ENCODE data around the gene ADORA2A. TPM values are rescaled to one million over a fixed set of nuclear protein-coding genes. Genes with fewer than 3 reads are reported as not detected.

The ADORA2A gene
- total RNA-seq, 1 experiment from 2014 or later = 0.96 TPM

- Mint-ChIP-seq H3K9me3 (ENCODE audit: unreplicated experiment) (no peaks in the 10 kb centered on the region), H3K4me1 (ENCODE audit: insufficient read depth, unreplicated experiment) (peaks cover 9% of the 10 kb centered on the region), H3K27me3 (ENCODE audit: insufficient read depth, unreplicated experiment) (no peaks in the 10 kb centered on the region), H3K27ac (ENCODE audit: low read depth, unreplicated experiment) (no peak overlapping the region), H3K36me3 (ENCODE audit: insufficient read depth, unreplicated experiment) (no peaks in the 10 kb centered on the region), H3K4me3 (ENCODE audit: unreplicated experiment) (no peak overlapping the region)
- no peak for TF ChIP-seq CTCF (IDR thresholded peaks at IDR 0.05; ENCODE audit: unreplicated experiment)
- ChIA-PET CTCF (interaction anchor here (0.6 to 2.6 kb wide), 3 partner anchors 14 to 86 kb away, joined by 3 to 13 read pairs (median 10); no protein-coding TSS in a partner anchor), POLR2A (no interaction called here)
- DNase-seq (ENCODE audit: unreplicated experiment) = no peak
- intact Hi-C loops (cut with micrococcal nuclease) = no loop called here
- BruUV-seq (replicated peaks) = no TSS peak
These were observed 9.2 kb downstream of the ADORA2A start for GRCh38 chr22:24436553-24436952.

- CTCF ChIA-PET = interaction anchor here (0.6 to 2.6 kb wide), 2 partner anchors 14 to 73 kb away, joined by 3 to 10 read pairs; no protein-coding TSS in a partner anchor
- H3K9me3 Mint-ChIP-seq (ENCODE audit: unreplicated experiment) = no peaks in the 10 kb centered on the region
- no peak for TF ChIP-seq CTCF (IDR thresholded peaks at IDR 0.05; ENCODE audit: unreplicated experiment)
These were observed 9.7 kb downstream of the ADORA2A start for GRCh38 chr22:24437091-24437490.

GRCh38 chr22:24437741-24438328 lies 10.4 kb downstream of the ADORA2A start:
- peak; percentile 20 for DNase-seq (ENCODE audit: unreplicated experiment)
- intact Hi-C loops (cut with micrococcal nuclease) = no loop called here
- peak; percentile 16 for TF ChIP-seq CTCF (IDR thresholded peaks at IDR 0.05; ENCODE audit: unreplicated experiment)
- ChIA-PET POLR2A (interaction anchor here (0.7 kb wide), 1 partner anchor 219 kb away, joined by 4 read pairs; no protein-coding TSS in a partner anchor), CTCF (interaction anchor here (0.5 to 0.9 kb wide), 3 partner anchors 10 to 106 kb away, joined by 3 to 4 read pairs (median 3); partner anchors contain the start of gene ADORA2A)
- no peaks in the 10 kb centered on the region for H3K36me3 Mint-ChIP-seq (ENCODE audit: insufficient read depth, unreplicated experiment)
- no peak overlapping the region for H3K4me3 Mint-ChIP-seq (ENCODE audit: unreplicated experiment)
- H3K9me3 Mint-ChIP-seq (ENCODE audit: unreplicated experiment) = no peaks in the 10 kb centered on the region
- BruUV-seq (replicated peaks) = no TSS peak
- no peaks in the 10 kb centered on the region for H3K4me1 Mint-ChIP-seq (ENCODE audit: insufficient read depth, unreplicated experiment)
- H3K27me3 Mint-ChIP-seq (ENCODE audit: insufficient read depth, unreplicated experiment) = no peaks in the 10 kb centered on the region
- H3K27ac Mint-ChIP-seq (ENCODE audit: low read depth, unreplicated experiment) = no peak overlapping the region

More at GRCh38 chr22:24437091-24437490, 9.7 kb downstream of the ADORA2A start:
- Mint-ChIP-seq H3K27ac (ENCODE audit: low read depth, unreplicated experiment) (no peak overlapping the region), H3K27me3 (ENCODE audit: insufficient read depth, unreplicated experiment) (no peaks in the 10 kb centered on the region), H3K4me3 (ENCODE audit: unreplicated experiment) (no peak overlapping the region), H3K4me1 (ENCODE audit: insufficient read depth, unreplicated experiment) (peaks cover 7% of the 10 kb centered on the region), H3K36me3 (ENCODE audit: insufficient read depth, unreplicated experiment) (no peaks in the 10 kb centered on the region)
- DNase-seq (ENCODE audit: unreplicated experiment) = no peak
- POLR2A ChIA-PET = no interaction called here
- BruUV-seq (replicated peaks) = no TSS peak
- intact Hi-C loops (cut with micrococcal nuclease) = no loop called here

- intact Hi-C loops (cut with micrococcal nuclease) = no loop called here
- H3K9me3 Mint-ChIP-seq (ENCODE audit: unreplicated experiment) = no peaks in the 10 kb centered on the region
- no peak overlapping the region for H3K4me3 Mint-ChIP-seq (ENCODE audit: unreplicated experiment)
- no peak for DNase-seq (ENCODE audit: unreplicated experiment)
- no peak for TF ChIP-seq CTCF (IDR thresholded peaks at IDR 0.05; ENCODE audit: unreplicated experiment)
- H3K4me1 Mint-ChIP-seq (ENCODE audit: insufficient read depth, unreplicated experiment) = no peaks in the 10 kb centered on the region
- H3K27me3 Mint-ChIP-seq (ENCODE audit: insufficient read depth, unreplicated experiment) = no peaks in the 10 kb centered on the region
- no peaks in the 10 kb centered on the region for H3K36me3 Mint-ChIP-seq (ENCODE audit: insufficient read depth, unreplicated experiment)
- POLR2A ChIA-PET = no interaction called here
- BruUV-seq (replicated peaks) = no TSS peak
- H3K27ac Mint-ChIP-seq (ENCODE audit: low read depth, unreplicated experiment) = no peak overlapping the region
- CTCF ChIA-PET = no interaction called here
These were observed 12.9 kb downstream of the ADORA2A start for GRCh38 chr22:24440270-24440717.
